PC-9 (cell line): ENCODE results near the gene NINJ2. TPM values are rescaled to one million over a fixed set of nuclear protein-coding genes. Genes with fewer than 3 reads are reported as not detected.

ENCODE experiments used
- BruUV-seq: library from RNA; stranded (reverse); fragments of 400-500 nt; replicated peaks from 2 replicates; lab custom pipeline; 2021; lab: Mats Ljungman, UMichigan
- CTCF ChIA-PET: fragments of 300-600 bp; sonication (Branson Sonifier 250); formaldehyde crosslinking; loops from one replicate; lab custom pipeline; 2022; ENCODE audit warnings: antibody characterized with exemption; lab: Charles Lee
- POLR2A ChIA-PET: fragments of 300-600 bp; sonication (Branson Sonifier 250); formaldehyde crosslinking; loops from one replicate; lab custom pipeline; 2022; ENCODE audit warnings: antibody characterized with exemption; ENCODE audit not compliant: unreplicated experiment; lab: Charles Lee
- DNase-seq, 2 experiments: peaks; one replicate each; pipeline versions ENCODE4 v3.0.0 to v3.0.0-alpha.2; 2015 to 2022; ENCODE audit warnings: mixed read lengths in 1 of 2
- H2AFZ ChIP-seq: fragments of 200-600 bp; sonication (generic); 2 replicates; pipeline ENCODE4 v1.8.1; 2017; ENCODE audit warnings: antibody characterized with exemption
- H3F3A ChIP-seq: fragments of 200-600 bp; sonication (generic); 2 replicates; pipeline ENCODE4 v1.8.1; 2017; ENCODE audit warnings: antibody characterized with exemption, mild to moderate bottlenecking, low read depth; ENCODE audit not compliant: insufficient read depth
- H3K27ac ChIP-seq: fragments of 200-600 bp; sonication (generic); 2 replicates; pipeline ENCODE4 v1.6.1; 2016; ENCODE audit warnings: mixed run types
- H3K27me3 ChIP-seq: fragments of 200-600 bp; sonication (generic); 2 replicates; pipeline ENCODE4 v1.6.1; 2016; ENCODE audit warnings: low read depth, mixed run types; ENCODE audit not compliant: insufficient read depth
- H3K36me3 ChIP-seq: fragments of 200-600 bp; sonication (generic); 2 replicates; pipeline ENCODE4 v1.6.1; 2016; ENCODE audit warnings: low read depth, mixed run types
- H3K4me1 ChIP-seq: fragments of 200-600 bp; sonication (generic); replicated peaks from 2 replicates; pipeline ENCODE4 v1.6.1; 2016; ENCODE audit warnings: mixed run types; ENCODE audit not compliant: insufficient read depth
- H3K4me2 ChIP-seq: fragments of 200-600 bp; sonication (generic); 2 replicates; pipeline ENCODE4 v1.6.1; 2017; ENCODE audit warnings: mixed run types
- H3K4me3 ChIP-seq: fragments of 200-600 bp; sonication (generic); 2 replicates; pipeline ENCODE4 v1.6.1; 2016; ENCODE audit warnings: mixed run types
- H3K79me2 ChIP-seq: fragments of 200-600 bp; sonication (generic); 2 replicates; pipeline ENCODE4 v1.6.1; 2017; ENCODE audit warnings: low read depth, mixed run types
- H3K9me2 ChIP-seq: fragments of 200-600 bp; sonication (generic); 2 replicates; pipeline ENCODE4 v1.8.1; 2017; ENCODE audit warnings: mild to moderate bottlenecking; ENCODE audit not compliant: insufficient read depth
- H3K9me3 ChIP-seq: fragments of 200-600 bp; sonication (generic); 2 replicates; pipeline ENCODE4 v1.8.1; 2016; ENCODE audit warnings: low read depth; ENCODE audit not compliant: insufficient read depth
- H4K20me1 ChIP-seq: fragments of 200-600 bp; sonication (generic); 2 replicates; pipeline ENCODE4 v1.8.1; 2017; ENCODE audit not compliant: insufficient read depth
- CTCF ChIP-seq: fragments of 200-600 bp; sonication (generic); conservative IDR thresholded peaks from 2 replicates; pipeline ENCODE4 v1.6.1; 2017; ENCODE audit warnings: mixed run types, antibody characterized with exemption, mild to moderate bottlenecking, moderate library complexity
- EZH2 ChIP-seq: fragments of 200-600 bp; sonication (generic); IDR thresholded peaks from 2 replicates; pipeline ENCODE4 v1.8.0; 2017; ENCODE audit warnings: antibody characterized with exemption, low read depth
- intact Hi-C: fragments of 100-400 bp; cut with micrococcal nuclease; formaldehyde crosslinking; loops from one replicate; pipeline ENCODE4 v1.10.0; 2022; ENCODE audit not compliant: unreplicated experiment
- total RNA-seq: library from RNA; stranded (reverse); gene quantifications from 2 replicates; pipeline ENCODE4 v1.2.3, GENCODE V29; 2021

The NINJ2 gene
- total RNA-seq, 1 experiment from 2014 or later: 19.3 TPM

- no peak overlapping the region for H3K27ac ChIP-seq
- CTCF ChIA-PET: no interaction called here
These were observed 47.6 kb downstream of the NINJ2 start for GRCh38 chr12:615620-616019.

GRCh38 chr12:614411-614970 is 48.8 kb downstream of the NINJ2 start:
- TF ChIP-seq EZH2: no peak
- no peak for TF ChIP-seq CTCF
- POLR2A ChIA-PET: no interaction called here
- Histone ChIP-seq H3K79me2 (no peaks in the 10 kb centered on the region), H3K9me3 (no peaks in the 10 kb centered on the region), H3K36me3 (no peaks in the 10 kb centered on the region), H3K27me3 (no peaks in the 10 kb centered on the region), H2AFZ (no peak overlapping the region), H3K4me1 (peaks cover 27% of the 10 kb centered on the region), H3K9me2 (no peaks in the 10 kb centered on the region), H3K4me2 (no peak overlapping the region), H3K4me3 (no peak overlapping the region), H3F3A (no peaks in the 10 kb centered on the region; the same call in 1 of the 2 replicates), H3K27ac (no peak overlapping the region), H4K20me1 (no peaks in the 10 kb centered on the region)
- CTCF ChIA-PET: interaction anchor here (0.5 to 1.0 kb wide), 7 partner anchors 19 to 1021 kb away, joined by 3 to 9 read pairs (median 4); partner anchors contain the start of gene WNK1
- intact Hi-C loops: no loop called here
- no TSS peak for BruUV-seq
- peak in 1 of 2 experiments; percentile 33 for DNase-seq

More at GRCh38 chr12:615620-616019, 47.6 kb downstream of the NINJ2 start:
- Histone ChIP-seq H3K79me2 (no peaks in the 10 kb centered on the region), H3K36me3 (no peaks in the 10 kb centered on the region), H2AFZ (no peak overlapping the region), H3K4me1 (peaks cover 17% of the 10 kb centered on the region), H3K4me3 (no peak overlapping the region), H3K9me2 (no peaks in the 10 kb centered on the region), H3K4me2 (no peak overlapping the region), H3K9me3 (no peaks in the 10 kb centered on the region), H3K27me3 (no peaks in the 10 kb centered on the region), H4K20me1 (no peaks in the 10 kb centered on the region), H3F3A (no peaks in the 10 kb centered on the region; the same call in 1 of the 2 replicates)
- peak in 1 of 2 experiments; percentile 21 for DNase-seq
- no TSS peak for BruUV-seq
- POLR2A ChIA-PET: no interaction called here
- TF ChIP-seq CTCF: no peak
- TF ChIP-seq EZH2: no peak
- intact Hi-C loops: no loop called here

DNA sequence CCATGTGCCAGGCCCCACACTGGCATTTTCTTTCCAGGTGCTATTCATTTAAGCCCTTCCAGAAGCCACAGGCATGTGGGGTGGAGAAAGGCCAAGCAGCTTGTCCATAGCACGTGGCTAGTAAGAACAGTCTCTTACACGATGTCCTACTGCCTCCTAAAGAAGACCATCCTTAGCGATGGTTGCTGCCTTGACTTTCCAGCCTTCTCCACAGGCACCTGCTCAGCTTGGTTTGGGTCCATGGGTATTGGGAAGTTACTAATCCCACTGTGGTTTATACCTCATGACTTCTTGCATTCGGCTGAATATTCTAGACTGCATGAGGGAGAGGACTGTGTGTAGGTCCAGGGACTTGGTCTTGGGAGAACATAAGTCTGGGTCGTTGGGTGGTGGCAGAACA is 49.2 kb downstream of the NINJ2 start:
- no peak for TF ChIP-seq CTCF
- no peak for TF ChIP-seq EZH2
- Histone ChIP-seq H4K20me1 (no peaks in the 10 kb centered on the region), H3K9me3 (no peaks in the 10 kb centered on the region), H3K36me3 (no peaks in the 10 kb centered on the region), H3K4me2 (no peak overlapping the region), H3K27ac (no peak overlapping the region), H3K4me1 (peaks cover 27% of the 10 kb centered on the region), H2AFZ (no peak overlapping the region), H3K79me2 (no peaks in the 10 kb centered on the region), H3K4me3 (no peak overlapping the region), H3K9me2 (no peaks in the 10 kb centered on the region), H3K27me3 (no peaks in the 10 kb centered on the region), H3F3A (no peaks in the 10 kb centered on the region; the same call in 1 of the 2 replicates)
- BruUV-seq: no TSS peak
- DNase-seq: no peak
- POLR2A ChIA-PET: no interaction called here
- intact Hi-C loops: no loop called here
- CTCF ChIA-PET: interaction anchor here (0.5 to 1.0 kb wide), 6 partner anchors 19 to 1021 kb away, joined by 3 to 9 read pairs (median 4); no protein-coding TSS in a partner anchor
